Smooth muscle cell (in vitro differentiated cells): Measurements from ENCODE around the gene EEF1B2. TPM values are rescaled to one million over a fixed set of nuclear protein-coding genes. Genes with fewer than 3 reads are reported as not detected.

Experiments used
- DNase-seq: peaks from one replicate; lab custom pipeline; 2025; ENCODE audit not compliant: unreplicated experiment; lab: John Stamatoyannopoulos, UW
- H2AFZ ChIP-seq: fragments of 200-600 bp; sonication (generic); 2 replicates; pipeline ENCODE4 v1.6.0; 2016; ENCODE audit warnings: antibody characterized with exemption, low read depth, mild to moderate bottlenecking
- H3F3A ChIP-seq: fragments of 200-600 bp; sonication (generic); 2 replicates; pipeline ENCODE4 v1.6.0; 2017; ENCODE audit warnings: antibody characterized with exemption, low read depth
- H3K27ac ChIP-seq: fragments of 200-600 bp; sonication (generic); 2 replicates; pipeline ENCODE4 v1.5.1; 2016; ENCODE audit warnings: low read depth, mild to moderate bottlenecking
- H3K27me3 ChIP-seq: fragments of 200-600 bp; sonication (generic); 2 replicates; pipeline ENCODE4 v1.6.1; 2016; ENCODE audit warnings: low read depth, mild to moderate bottlenecking
- H3K36me3 ChIP-seq: fragments of 200-600 bp; sonication (generic); 2 replicates; pipeline ENCODE4 v1.5.1; 2016; ENCODE audit warnings: low read depth
- H3K4me1 ChIP-seq: fragments of 200-600 bp; sonication (generic); 2 replicates; pipeline ENCODE4 v1.5.1; 2016; ENCODE audit warnings: low read depth
- H3K4me2 ChIP-seq: fragments of 200-600 bp; sonication (generic); 2 replicates; pipeline ENCODE4 v1.6.0; 2016; ENCODE audit warnings: mild to moderate bottlenecking
- H3K4me3 ChIP-seq: fragments of 200-600 bp; sonication (generic); 2 replicates; pipeline ENCODE4 v1.5.1; 2016; ENCODE audit warnings: mild to moderate bottlenecking
- H3K79me2 ChIP-seq: fragments of 200-600 bp; sonication (generic); 2 replicates; pipeline ENCODE4 v1.6.0; 2016; ENCODE audit warnings: low read depth, mild to moderate bottlenecking
- H3K9ac ChIP-seq: fragments of 200-600 bp; sonication (generic); 2 replicates; pipeline ENCODE4 v1.6.0; 2016; ENCODE audit warnings: low read depth
- H3K9me3 ChIP-seq: fragments of 200-600 bp; sonication (generic); replicated peaks from 2 replicates; pipeline ENCODE4 v1.5.1; 2016; ENCODE audit warnings: low read depth
- H4K20me1 ChIP-seq: fragments of 200-600 bp; sonication (generic); 2 replicates; pipeline ENCODE4 v1.6.0; 2016; ENCODE audit warnings: low read depth
- WGBS: methylation state at CpG from one replicate; pipeline ENCODE4 v1.1.7; 2016; ENCODE audit warnings: low lambda C conversion rate; 5-methylcytosine and 5-hydroxymethylcytosine counted together
- polyA plus RNA-seq: library from polyadenylated mRNA; unstranded; fragments of >200 nt; fragmentation: Nextera tagmentation; extraction: Ambion mirVana; gene quantifications from 2 replicates; pipeline ENCODE4 v1.2.1, GENCODE V29; 2016
- total RNA-seq: library from RNA; depleted of rRNA; stranded (reverse); fragments of >200 nt; gene quantifications from 2 replicates; pipeline ENCODE4 v1.2.3, GENCODE V29; 2014
- TF ChIP-seq, protein P1 (sequence below): fragments of 200-600 bp; sonication (generic); IDR thresholded peaks from 2 replicates; pipeline ENCODE4 v1.5.1; 2017; ENCODE audit warnings: borderline replicate concordance, mild to moderate bottlenecking, antibody characterized with exemption; ENCODE audit not compliant: insufficient read depth, poor library complexity, severe bottlenecking

The EEF1B2 gene
- total and polyA plus RNA-seq, 2 experiments from 2014 or later: 336 to 401 TPM

DNA sequence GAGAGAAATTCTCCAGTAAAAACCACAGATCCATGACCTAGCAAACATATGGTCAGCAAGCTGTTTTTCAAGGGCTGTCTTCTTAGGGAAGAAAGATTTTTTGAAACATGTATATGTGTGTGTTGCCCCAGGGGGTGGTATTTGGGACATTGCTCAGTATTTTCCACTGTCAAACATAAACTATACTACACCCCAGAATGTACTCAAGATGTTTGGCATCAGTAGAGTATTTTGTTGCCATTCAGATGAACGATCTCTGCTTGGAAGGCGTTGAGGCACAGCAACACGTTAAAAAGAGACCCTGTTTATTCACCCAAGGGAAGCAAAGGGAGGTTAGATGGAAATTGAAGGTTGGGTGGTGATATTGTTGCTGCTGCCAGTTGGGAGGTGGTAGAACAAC, 30.0 kb downstream of the EEF1B2 start:
- Histone ChIP-seq H3K4me2 (no peak overlapping the region), H3K79me2 (no peaks in the 10 kb centered on the region), H3K27ac (no peak overlapping the region), H3K27me3 (peaks cover 12% of the 10 kb centered on the region), H3K9ac (no peak overlapping the region), H3F3A (no peaks in the 10 kb centered on the region), H2AFZ (no peak overlapping the region), H3K4me1 (no peaks in the 10 kb centered on the region), H3K36me3 (no peaks in the 10 kb centered on the region), H3K9me3 (no peaks in the 10 kb centered on the region), H3K4me3 (no peak overlapping the region), H4K20me1 (no peaks in the 10 kb centered on the region)
- 88% methylated on average over 3 of the region's 3 CpGs for WGBS
- TF ChIP-seq, protein P1, sequence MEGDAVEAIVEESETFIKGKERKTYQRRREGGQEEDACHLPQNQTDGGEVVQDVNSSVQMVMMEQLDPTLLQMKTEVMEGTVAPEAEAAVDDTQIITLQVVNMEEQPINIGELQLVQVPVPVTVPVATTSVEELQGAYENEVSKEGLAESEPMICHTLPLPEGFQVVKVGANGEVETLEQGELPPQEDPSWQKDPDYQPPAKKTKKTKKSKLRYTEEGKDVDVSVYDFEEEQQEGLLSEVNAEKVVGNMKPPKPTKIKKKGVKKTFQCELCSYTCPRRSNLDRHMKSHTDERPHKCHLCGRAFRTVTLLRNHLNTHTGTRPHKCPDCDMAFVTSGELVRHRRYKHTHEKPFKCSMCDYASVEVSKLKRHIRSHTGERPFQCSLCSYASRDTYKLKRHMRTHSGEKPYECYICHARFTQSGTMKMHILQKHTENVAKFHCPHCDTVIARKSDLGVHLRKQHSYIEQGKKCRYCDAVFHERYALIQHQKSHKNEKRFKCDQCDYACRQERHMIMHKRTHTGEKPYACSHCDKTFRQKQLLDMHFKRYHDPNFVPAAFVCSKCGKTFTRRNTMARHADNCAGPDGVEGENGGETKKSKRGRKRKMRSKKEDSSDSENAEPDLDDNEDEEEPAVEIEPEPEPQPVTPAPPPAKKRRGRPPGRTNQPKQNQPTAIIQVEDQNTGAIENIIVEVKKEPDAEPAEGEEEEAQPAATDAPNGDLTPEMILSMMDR: no peak
- DNase-seq: no peak

DNA sequence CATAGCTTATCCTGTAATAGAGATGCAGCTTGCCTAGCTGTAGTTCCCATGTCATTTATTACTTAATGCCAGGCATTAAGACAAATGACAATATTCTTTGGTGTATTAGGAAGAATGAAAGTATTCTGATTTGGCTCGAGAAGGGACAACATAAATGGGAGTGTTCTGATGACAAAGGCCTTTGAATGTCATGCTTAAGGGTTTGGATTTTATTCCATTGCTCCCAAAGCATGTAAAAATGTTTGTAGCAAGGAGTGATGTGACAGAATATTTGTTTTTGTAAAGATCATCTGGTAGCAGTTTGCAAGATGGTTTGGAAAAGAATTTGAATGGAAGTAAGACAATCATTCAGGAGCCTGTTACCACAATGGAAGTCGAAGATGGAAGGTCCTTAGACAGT, 30.4 kb downstream of the EEF1B2 start:
- no peak overlapping the region for H3K9ac ChIP-seq
- H4K20me1 ChIP-seq: no peaks in the 10 kb centered on the region
- no peaks in the 10 kb centered on the region for H3F3A ChIP-seq
- no peak overlapping the region for H3K4me2 ChIP-seq
- H3K9me3 ChIP-seq: no peaks in the 10 kb centered on the region
- H3K27ac ChIP-seq: no peak overlapping the region
- no peaks in the 10 kb centered on the region for H3K36me3 ChIP-seq
- no peak overlapping the region for H2AFZ ChIP-seq
- peaks cover 12% of the 10 kb centered on the region for H3K27me3 ChIP-seq
- TF ChIP-seq, protein P1: no peak
- no peak for DNase-seq
- no peaks in the 10 kb centered on the region for H3K79me2 ChIP-seq
- H3K4me1 ChIP-seq: no peaks in the 10 kb centered on the region
- no peak overlapping the region for H3K4me3 ChIP-seq
- WGBS: 87% methylated on average over 2 of the region's 2 CpGs

DNA sequence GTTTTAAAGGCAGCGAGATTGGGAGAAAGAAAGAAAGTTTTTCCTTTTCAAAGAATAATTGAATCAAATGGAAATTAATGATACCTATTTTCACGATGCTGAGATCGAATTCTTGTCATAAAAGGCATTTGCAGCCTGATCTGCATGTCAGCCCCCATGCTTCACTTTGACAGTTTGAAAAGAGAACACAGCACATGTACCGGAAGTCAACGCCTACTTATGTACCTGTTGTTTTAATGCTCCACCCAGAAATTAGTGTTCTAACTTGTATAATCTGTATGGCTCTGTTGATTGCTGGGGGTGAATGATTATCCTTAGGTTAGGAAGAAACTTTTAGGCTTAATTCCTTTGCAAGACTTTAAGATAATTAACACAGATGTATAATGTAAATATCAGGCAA, 31.0 kb downstream of the EEF1B2 start:
- 89% methylated on average over 5 of the region's 5 CpGs for WGBS
- TF ChIP-seq, protein P1: no peak
- Histone ChIP-seq H3K4me2 (no peak overlapping the region), H4K20me1 (no peaks in the 10 kb centered on the region), H3K4me1 (no peaks in the 10 kb centered on the region), H3K79me2 (no peaks in the 10 kb centered on the region), H3F3A (no peaks in the 10 kb centered on the region), H3K9ac (no peak overlapping the region), H2AFZ (no peak overlapping the region), H3K4me3 (no peak overlapping the region), H3K9me3 (no peaks in the 10 kb centered on the region), H3K36me3 (no peaks in the 10 kb centered on the region), H3K27ac (no peak overlapping the region), H3K27me3 (peaks cover 12% of the 10 kb centered on the region)
- DNase-seq: no peak

DNA sequence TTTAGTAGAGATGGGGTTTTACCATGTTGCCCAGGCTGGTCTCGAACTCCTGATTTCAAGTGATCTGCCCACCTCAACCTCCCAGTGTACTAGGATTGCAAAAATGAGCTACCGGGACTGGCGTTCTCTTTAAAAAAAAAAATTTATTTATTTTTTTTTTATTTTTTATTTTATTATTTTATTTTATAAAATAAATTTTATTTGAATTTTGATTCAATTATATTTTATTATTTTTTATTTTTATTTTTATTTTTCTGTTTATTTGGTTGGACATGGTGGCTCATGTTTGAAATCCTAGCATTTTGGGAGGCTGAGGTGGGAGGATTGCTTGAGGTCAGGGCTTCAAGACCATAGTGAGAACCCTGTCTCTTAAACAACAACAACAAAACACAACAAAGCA, 32.5 kb downstream of the EEF1B2 start:
- 95% methylated on average over 3 of the region's 3 CpGs for WGBS
- Histone ChIP-seq H3K4me1 (no peaks in the 10 kb centered on the region), H3K9ac (no peak overlapping the region), H2AFZ (no peak overlapping the region), H4K20me1 (no peaks in the 10 kb centered on the region), H3K4me2 (no peak overlapping the region), H3K4me3 (no peak overlapping the region), H3K79me2 (no peaks in the 10 kb centered on the region), H3K27ac (no peak overlapping the region), H3K36me3 (no peaks in the 10 kb centered on the region), H3F3A (no peaks in the 10 kb centered on the region), H3K27me3 (peaks cover 12% of the 10 kb centered on the region), H3K9me3 (no peaks in the 10 kb centered on the region)
- TF ChIP-seq, protein P1: no peak
- DNase-seq: no peak
